SK-N-SH treated with all-trans-retinoic acid at 6 μM for 48 hours (cell line): ENCODE results near the gene CBFA2T3.

ENCODE experiments used
- ATAC-seq: fragments of 200-7000 bp; cut with Tn5 transposase; 3 replicates; pipeline ENCODE4 v1.9.1; 2020; ENCODE audit warnings: mild to moderate bottlenecking, moderate library complexity
- ARNTL ChIP-seq: fragments of 450-650 bp; formaldehyde crosslinking; IDR thresholded peaks from 2 replicates; pipeline ENCODE4 v1.5.0; 2020; ENCODE audit warnings: low read depth, mild to moderate bottlenecking, moderate library complexity, borderline replicate concordance
- BACH2 ChIP-seq: fragments of 250-450 bp; sonication (Bioruptor Pico); IDR thresholded peaks from 2 replicates; pipeline ENCODE4 v1.9.0; 2021; ENCODE audit warnings: mild to moderate bottlenecking, borderline replicate concordance
- CSDC2 ChIP-seq: fragments of 250-450 bp; sonication (Bioruptor Pico); IDR thresholded peaks from 2 replicates; pipeline ENCODE4 v1.5.0; 2020; ENCODE audit warnings: mild to moderate bottlenecking, moderate library complexity
- ESRRG ChIP-seq: fragments of 250-450 bp; sonication (Bioruptor Pico); IDR thresholded peaks from 2 replicates; pipeline ENCODE4 v1.6.1; 2021; ENCODE audit warnings: mild to moderate bottlenecking
- GLIS3 ChIP-seq: fragments of 250-450 bp; sonication (Bioruptor Pico); IDR thresholded peaks from 2 replicates; pipeline ENCODE4 v1.5.0; 2020; ENCODE audit warnings: mild to moderate bottlenecking, moderate library complexity
- OSR1 ChIP-seq: fragments of 250-450 bp; sonication (Bioruptor Pico); IDR thresholded peaks from 2 replicates; pipeline ENCODE4 v1.8.0; 2022; ENCODE audit warnings: moderate library complexity, mild to moderate bottlenecking, inconsistent platforms
- PPARA ChIP-seq: fragments of 250-450 bp; sonication (Bioruptor Pico); IDR thresholded peaks from 2 replicates; pipeline ENCODE4 v1.5.0; 2020; ENCODE audit warnings: mild to moderate bottlenecking, borderline replicate concordance
- RARB ChIP-seq: fragments of 250-450 bp; sonication (Bioruptor Pico); IDR thresholded peaks from 2 replicates; pipeline ENCODE4 v1.8.0; 2021; ENCODE audit warnings: mild to moderate bottlenecking, moderate library complexity
- SNAI2 ChIP-seq: fragments of 250-450 bp; sonication (Bioruptor Pico); IDR thresholded peaks from 2 replicates; pipeline ENCODE4 v1.5.0; 2020; ENCODE audit warnings: mild to moderate bottlenecking, moderate library complexity
- TCF4 ChIP-seq: fragments of 250-450 bp; sonication (Bioruptor Pico); IDR thresholded peaks from 2 replicates; pipeline ENCODE4 v1.8.0; 2021; ENCODE audit warnings: mild to moderate bottlenecking, moderate library complexity, borderline replicate concordance
- TOX ChIP-seq: fragments of 250-450 bp; sonication (Bioruptor Pico); IDR thresholded peaks from 2 replicates; pipeline ENCODE4 v1.8.0; 2021; ENCODE audit warnings: mild to moderate bottlenecking, moderate library complexity, borderline replicate concordance
- TSHZ2 ChIP-seq: fragments of 250-450 bp; sonication (Bioruptor Pico); IDR thresholded peaks from 2 replicates; pipeline ENCODE4 v1.5.0; 2020; ENCODE audit warnings: mild to moderate bottlenecking, moderate library complexity
- ZC3H10 ChIP-seq: fragments of 250-450 bp; sonication (Bioruptor Pico); IDR thresholded peaks from 2 replicates; pipeline ENCODE4 v1.5.1; 2021; ENCODE audit warnings: mild to moderate bottlenecking, moderate library complexity
- ZFP3 ChIP-seq: fragments of 250-450 bp; sonication (Bioruptor Pico); IDR thresholded peaks from 2 replicates; pipeline ENCODE4 v1.5.0; 2020; ENCODE audit warnings: mild to moderate bottlenecking, moderate library complexity
- ZFP30 ChIP-seq: fragments of 450-650 bp; formaldehyde crosslinking; IDR thresholded peaks from 2 replicates; pipeline ENCODE4 v1.5.0; 2022; ENCODE audit warnings: mild to moderate bottlenecking, moderate library complexity
- ZNF565 ChIP-seq: fragments of 450-650 bp; formaldehyde crosslinking; conservative IDR thresholded peaks from 2 replicates; pipeline ENCODE4 v1.5.0; 2020; ENCODE audit warnings: low read depth, mild to moderate bottlenecking, moderate library complexity
- ZNF70 ChIP-seq: fragments of 450-650 bp; formaldehyde crosslinking; IDR thresholded peaks from 2 replicates; pipeline ENCODE4 v1.5.0; 2020; ENCODE audit warnings: mild to moderate bottlenecking, moderate library complexity
- ZNF8 ChIP-seq: fragments of 450-650 bp; formaldehyde crosslinking; IDR thresholded peaks from 2 replicates; pipeline ENCODE4 v1.5.0; 2020; ENCODE audit warnings: mild to moderate bottlenecking, moderate library complexity
- TF ChIP-seq, protein P1 (sequence below): fragments of 250-450 bp; sonication (Bioruptor Pico); IDR thresholded peaks from 2 replicates; pipeline ENCODE4 v1.8.0; 2021; ENCODE audit warnings: low read depth, mild to moderate bottlenecking, moderate library complexity, borderline replicate concordance
- TF ChIP-seq, protein P2 (sequence below): fragments of 250-450 bp; sonication (Bioruptor Pico); IDR thresholded peaks from 2 replicates; pipeline ENCODE4 v1.8.0; 2020; ENCODE audit warnings: mild to moderate bottlenecking, moderate library complexity, borderline replicate concordance
- TF ChIP-seq, protein P3 (sequence below): fragments of 250-450 bp; sonication (Bioruptor Pico); IDR thresholded peaks from 2 replicates; pipeline ENCODE4 v1.5.1; 2021; ENCODE audit warnings: mild to moderate bottlenecking, moderate library complexity

The CBFA2T3 gene

DNA sequence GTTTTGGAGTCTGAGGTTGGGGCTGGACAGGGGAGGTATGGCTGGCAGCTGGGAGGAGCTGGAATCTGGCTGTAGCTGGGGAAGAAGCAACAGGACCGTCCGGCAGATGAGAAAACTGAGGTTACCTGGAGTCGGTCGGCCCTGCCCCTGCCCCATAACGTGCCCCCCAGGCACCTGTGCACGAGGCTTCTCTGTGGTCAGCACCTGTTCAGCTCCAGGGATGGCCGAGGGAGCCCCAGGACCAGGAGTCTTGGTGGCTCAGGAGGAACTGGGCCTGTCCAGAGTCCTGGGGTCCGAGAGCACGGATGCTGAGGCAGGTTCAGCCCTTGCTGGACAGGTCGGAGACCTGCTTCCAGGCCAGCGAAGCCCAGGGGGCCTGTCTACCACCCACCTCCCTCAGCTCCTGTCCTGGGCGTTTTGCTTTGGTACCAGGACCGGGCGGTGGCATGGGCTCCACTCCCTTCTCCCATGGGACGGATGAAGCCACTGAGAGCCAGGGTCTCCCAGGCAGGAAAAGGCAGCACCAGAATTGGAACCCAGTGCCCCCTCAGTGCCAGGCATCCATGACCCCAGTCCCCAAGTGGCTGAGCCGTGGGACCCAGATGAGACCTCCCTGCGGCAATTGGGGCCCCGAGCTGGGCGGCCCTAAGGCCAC, 17.1 kb upstream of the CBFA2T3 start:
- TF ChIP-seq ZC3H10, result no peak
- TF ChIP-seq ZFP3 (CRISPR knock-in tag), result no peak
- TF ChIP-seq SNAI2, result no peak
- TF ChIP-seq, protein P1, sequence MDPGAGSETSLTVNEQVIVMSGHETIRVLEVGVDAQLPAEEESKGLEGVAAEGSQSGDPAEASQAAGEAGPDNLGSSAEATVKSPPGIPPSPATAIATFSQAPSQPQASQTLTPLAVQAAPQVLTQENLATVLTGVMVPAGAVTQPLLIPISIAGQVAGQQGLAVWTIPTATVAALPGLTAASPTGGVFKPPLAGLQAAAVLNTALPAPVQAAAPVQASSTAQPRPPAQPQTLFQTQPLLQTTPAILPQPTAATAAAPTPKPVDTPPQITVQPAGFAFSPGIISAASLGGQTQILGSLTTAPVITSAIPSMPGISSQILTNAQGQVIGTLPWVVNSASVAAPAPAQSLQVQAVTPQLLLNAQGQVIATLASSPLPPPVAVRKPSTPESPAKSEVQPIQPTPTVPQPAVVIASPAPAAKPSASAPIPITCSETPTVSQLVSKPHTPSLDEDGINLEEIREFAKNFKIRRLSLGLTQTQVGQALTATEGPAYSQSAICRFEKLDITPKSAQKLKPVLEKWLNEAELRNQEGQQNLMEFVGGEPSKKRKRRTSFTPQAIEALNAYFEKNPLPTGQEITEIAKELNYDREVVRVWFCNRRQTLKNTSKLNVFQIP (CRISPR knock-in tag), result no peak
- TF ChIP-seq TCF4 (CRISPR knock-in tag), result no peak
- ATAC-seq, result no peak

DNA sequence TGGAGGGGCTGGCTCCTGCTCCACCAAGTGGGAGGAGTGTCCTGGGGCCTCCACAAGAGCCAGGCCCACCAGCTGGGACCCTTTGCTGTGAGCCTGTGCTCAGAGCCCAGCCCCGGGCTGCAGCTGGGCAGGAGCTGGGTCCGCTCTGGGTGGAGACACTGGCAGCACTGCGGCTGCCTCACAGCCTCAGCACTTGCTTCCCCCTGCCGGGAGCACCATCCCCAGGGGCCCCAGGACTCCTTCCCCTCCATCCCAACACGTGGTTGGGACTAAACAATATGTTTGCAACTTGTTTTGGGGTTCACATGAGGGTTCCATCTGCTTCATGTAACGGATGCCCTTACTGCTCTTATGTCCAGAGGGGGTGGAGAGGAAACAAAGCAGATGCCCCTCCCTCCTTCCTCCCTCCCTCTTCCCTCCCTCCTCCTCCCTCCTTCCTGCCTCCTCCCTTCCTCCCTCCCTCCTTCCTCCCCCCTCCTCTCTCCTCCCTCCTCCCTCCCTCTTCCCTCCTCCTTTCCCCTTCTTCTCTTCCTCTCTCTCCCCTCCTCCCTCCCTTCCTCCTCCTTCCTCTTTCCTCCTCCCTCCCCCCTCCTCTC, 16.3 kb upstream of the CBFA2T3 start:
- TF ChIP-seq, protein P2, sequence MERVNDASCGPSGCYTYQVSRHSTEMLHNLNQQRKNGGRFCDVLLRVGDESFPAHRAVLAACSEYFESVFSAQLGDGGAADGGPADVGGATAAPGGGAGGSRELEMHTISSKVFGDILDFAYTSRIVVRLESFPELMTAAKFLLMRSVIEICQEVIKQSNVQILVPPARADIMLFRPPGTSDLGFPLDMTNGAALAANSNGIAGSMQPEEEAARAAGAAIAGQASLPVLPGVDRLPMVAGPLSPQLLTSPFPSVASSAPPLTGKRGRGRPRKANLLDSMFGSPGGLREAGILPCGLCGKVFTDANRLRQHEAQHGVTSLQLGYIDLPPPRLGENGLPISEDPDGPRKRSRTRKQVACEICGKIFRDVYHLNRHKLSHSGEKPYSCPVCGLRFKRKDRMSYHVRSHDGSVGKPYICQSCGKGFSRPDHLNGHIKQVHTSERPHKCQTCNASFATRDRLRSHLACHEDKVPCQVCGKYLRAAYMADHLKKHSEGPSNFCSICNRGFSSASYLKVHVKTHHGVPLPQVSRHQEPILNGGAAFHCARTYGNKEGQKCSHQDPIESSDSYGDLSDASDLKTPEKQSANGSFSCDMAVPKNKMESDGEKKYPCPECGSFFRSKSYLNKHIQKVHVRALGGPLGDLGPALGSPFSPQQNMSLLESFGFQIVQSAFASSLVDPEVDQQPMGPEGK (CRISPR knock-in tag), result no peak
- TF ChIP-seq ZFP3 (CRISPR knock-in tag) (no peak), RARB (CRISPR knock-in tag) (no peak), OSR1 (no peak), GLIS3 (CRISPR knock-in tag) (no peak), CSDC2 (CRISPR knock-in tag) (no peak), PPARA (CRISPR knock-in tag) (no peak), ZFP30 (no peak), ZC3H10 (no peak), SNAI2 (no peak), ZNF70 (no peak), ARNTL (CRISPR knock-in tag) (no peak), ZNF565 (CRISPR knock-in tag) (no peak), TOX (CRISPR knock-in tag) (no peak), ZNF8 (CRISPR knock-in tag) (no peak), ESRRG (no peak), BACH2 (CRISPR knock-in tag) (no peak), TSHZ2 (no peak)
- TF ChIP-seq, protein P1 (CRISPR knock-in tag), result no peak
- TF ChIP-seq, protein P3, sequence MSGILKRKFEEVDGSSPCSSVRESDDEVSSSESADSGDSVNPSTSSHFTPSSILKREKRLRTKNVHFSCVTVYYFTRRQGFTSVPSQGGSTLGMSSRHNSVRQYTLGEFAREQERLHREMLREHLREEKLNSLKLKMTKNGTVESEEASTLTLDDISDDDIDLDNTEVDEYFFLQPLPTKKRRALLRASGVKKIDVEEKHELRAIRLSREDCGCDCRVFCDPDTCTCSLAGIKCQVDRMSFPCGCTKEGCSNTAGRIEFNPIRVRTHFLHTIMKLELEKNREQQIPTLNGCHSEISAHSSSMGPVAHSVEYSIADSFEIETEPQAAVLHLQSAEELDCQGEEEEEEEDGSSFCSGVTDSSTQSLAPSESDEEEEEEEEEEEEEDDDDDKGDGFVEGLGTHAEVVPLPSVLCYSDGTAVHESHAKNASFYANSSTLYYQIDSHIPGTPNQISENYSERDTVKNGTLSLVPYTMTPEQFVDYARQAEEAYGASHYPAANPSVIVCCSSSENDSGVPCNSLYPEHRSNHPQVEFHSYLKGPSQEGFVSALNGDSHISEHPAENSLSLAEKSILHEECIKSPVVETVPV (CRISPR knock-in tag), result no peak
- no peak for ATAC-seq
